Right lobe of liver (tissue), 6 donors: ENCODE measurements around the gene MAST1. TPM values are rescaled to one million over a fixed set of nuclear protein-coding genes. Genes with fewer than 3 reads are reported as not detected.

Experiments used
- ATAC-seq, 4 donors: fragments of 200-7000 bp; cut with Tn5 transposase; one replicate each; pipeline ENCODE4 v1.9.1; 2020; ENCODE audit warnings: mild to moderate bottlenecking in 4 of 4, moderate library complexity in 4 of 4
- DNase-seq, 3 donors: peaks; one replicate each; pipeline ENCODE4 v3.0.0-alpha.2; 2020
- H3K27ac ChIP-seq, 3 donors: fragments of 200-600 bp; one replicate each; pipeline ENCODE4 v1.8.0; 2022
- H3K27me3 ChIP-seq, 2 donors: fragments of 200-600 bp; one replicate each; pipeline ENCODE4 v1.8.0; 2022
- H3K36me3 ChIP-seq, 4 donors: fragments of 200-600 bp; sonication (generic) in 1 of 4; one replicate each; pipeline versions ENCODE4 v1.5.1 to v1.8.0; 2017 to 2022; ENCODE audit warnings: control low read depth in 1 of 4
- H3K4me1 ChIP-seq, 4 donors: fragments of 200-600 bp; sonication (generic) in 1 of 4; one replicate each; pipeline versions ENCODE4 v1.5.1 to v1.8.0; 2017 to 2022; ENCODE audit warnings: control low read depth in 1 of 4
- H3K4me3 ChIP-seq, 3 donors: fragments of 200-600 bp; one replicate each; pipeline ENCODE4 v1.8.0; 2022
- H3K9me3 ChIP-seq, 4 donors: fragments of 200-600 bp; sonication (generic) in 1 of 4; one replicate each; pipeline versions ENCODE4 v1.5.1 to v1.8.0; 2017 to 2022; ENCODE audit warnings: control low read depth in 1 of 4
- POLR2A ChIP-seq: fragments of 450-650 bp; IDR thresholded peaks from one replicate; pipeline ENCODE4 v1.6.1; 2017; ENCODE audit warnings: antibody characterized with exemption, mild to moderate bottlenecking
- WGBS: methylation state at CpG from one replicate; pipeline ENCODE4 v1.1.6; 2018; ENCODE audit warnings: low coverage, low lambda C conversion rate; ENCODE audit not compliant: insufficient coverage; ENCODE audit errors: missing lambda C conversion rate; 5-methylcytosine and 5-hydroxymethylcytosine counted together
- intact Hi-C, 2 donors: fragments of 100-400 bp; cut with DNase I; formaldehyde crosslinking; loops; one replicate each; pipeline versions ENCODE4 v1.11.2 to v1.14.1; 2022
- total RNA-seq, 6 experiments: library from RNA; depleted of rRNA in 2 of 6; stranded (reverse); fragments of >200 nt in 2 of 6; fragmentation: NEBNext Ultra II Directional in 3 of 6; extraction: Animal tissue kit (Norgen Biotek cat#: 25700) in 3 of 6; gene quantifications; one replicate each; pipeline versions ENCODE4 v1.1.0 to v1.2.4, GENCODE V29; 2016 to 2023
- TF ChIP-seq, protein P1 (sequence below), 4 donors: fragments of 200-600 bp in 3 of 4; fragments of 450-650 bp in 1 of 4; IDR thresholded peaks; one replicate each; pipeline versions ENCODE4 v1.5.1 to v1.8.0; 2016 to 2022; ENCODE audit warnings: antibody characterized with exemption in 4 of 4, mild to moderate bottlenecking in 2 of 4
- donor health status: DM: no; HTN: yes; CAD: no.
- donor health status: DM: no; HTN: no; CAD: no.
- donor health status: DM: no; HTN: no; CAD: no.
- donor health status: DM: no; HTN: yes; CAD: no.
- donor health status: DM: no; HTN: yes; CAD: no.

Gene MAST1
- total RNA-seq, 6 experiments from 2014 or later: 0.06 to 0.49 (median 0.34) TPM; not detected in 2

DNA sequence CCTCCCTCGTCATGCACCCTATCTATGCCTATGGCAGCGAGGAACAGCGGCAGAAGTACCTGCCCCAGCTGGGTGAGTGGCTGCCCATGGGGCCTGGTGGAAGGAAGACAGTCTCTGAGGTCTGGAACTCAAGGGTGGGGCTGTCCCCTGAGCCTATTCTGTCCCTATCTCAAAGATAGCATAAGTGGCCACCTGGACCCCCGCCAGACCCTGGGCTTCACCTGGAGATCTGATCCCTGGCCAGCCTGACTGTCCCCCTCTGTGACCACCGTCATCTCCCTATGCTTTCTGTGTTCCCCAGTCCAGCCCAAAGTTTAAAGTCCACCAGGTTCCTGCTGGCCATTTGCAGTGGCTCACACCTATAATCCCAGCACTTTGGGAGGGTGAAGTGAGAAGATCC, 55.3 kb downstream of the MAST1 start:
- no peak overlapping the region for H3K27ac ChIP-seq
- DNase-seq (no peak), ATAC-seq (no peak)
- WGBS: 57% methylated on average over 2 of the region's 5 CpGs
- peaks cover 0 to 16% (median 6%) of the 10 kb centered on the region in 4 donors for H3K4me1 ChIP-seq
- H3K27me3 ChIP-seq: no peaks in the 10 kb centered on the region
- no peaks in the 10 kb centered on the region for H3K9me3 ChIP-seq
- H3K4me3 ChIP-seq: no peak overlapping the region
- intact Hi-C loops: no loop called here
- H3K36me3 ChIP-seq: peaks cover 0 to 46% (median 10%) of the 10 kb centered on the region in 4 donors
- TF ChIP-seq POLR2A: no peak
- TF ChIP-seq, protein P1, sequence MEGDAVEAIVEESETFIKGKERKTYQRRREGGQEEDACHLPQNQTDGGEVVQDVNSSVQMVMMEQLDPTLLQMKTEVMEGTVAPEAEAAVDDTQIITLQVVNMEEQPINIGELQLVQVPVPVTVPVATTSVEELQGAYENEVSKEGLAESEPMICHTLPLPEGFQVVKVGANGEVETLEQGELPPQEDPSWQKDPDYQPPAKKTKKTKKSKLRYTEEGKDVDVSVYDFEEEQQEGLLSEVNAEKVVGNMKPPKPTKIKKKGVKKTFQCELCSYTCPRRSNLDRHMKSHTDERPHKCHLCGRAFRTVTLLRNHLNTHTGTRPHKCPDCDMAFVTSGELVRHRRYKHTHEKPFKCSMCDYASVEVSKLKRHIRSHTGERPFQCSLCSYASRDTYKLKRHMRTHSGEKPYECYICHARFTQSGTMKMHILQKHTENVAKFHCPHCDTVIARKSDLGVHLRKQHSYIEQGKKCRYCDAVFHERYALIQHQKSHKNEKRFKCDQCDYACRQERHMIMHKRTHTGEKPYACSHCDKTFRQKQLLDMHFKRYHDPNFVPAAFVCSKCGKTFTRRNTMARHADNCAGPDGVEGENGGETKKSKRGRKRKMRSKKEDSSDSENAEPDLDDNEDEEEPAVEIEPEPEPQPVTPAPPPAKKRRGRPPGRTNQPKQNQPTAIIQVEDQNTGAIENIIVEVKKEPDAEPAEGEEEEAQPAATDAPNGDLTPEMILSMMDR (IDR thresholded peaks at IDR 0.05): no peak

DNA sequence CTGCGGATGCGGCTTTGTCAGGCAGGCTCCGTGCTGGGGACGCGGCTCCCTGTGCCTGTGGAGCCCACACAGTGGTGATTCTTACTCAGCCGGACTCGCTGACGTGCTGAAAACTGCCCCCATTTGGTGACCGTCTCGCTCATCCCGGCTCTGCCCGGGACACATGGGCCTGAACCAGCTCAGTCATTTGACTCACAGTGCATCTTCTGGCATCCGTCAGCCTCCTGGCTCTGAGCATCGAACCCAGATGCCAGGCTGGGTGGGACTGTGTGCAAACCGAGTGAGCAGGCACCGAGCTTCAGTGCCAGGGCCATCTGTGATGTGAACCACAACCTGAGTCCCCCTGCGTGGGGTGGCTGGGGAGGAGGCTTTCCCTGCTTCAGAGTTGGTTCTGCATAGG, 58.1 kb downstream of the MAST1 start:
- ATAC-seq (no peak), DNase-seq (no peak)
- no peaks in the 10 kb centered on the region for H3K27me3 ChIP-seq
- 100% methylated on average over 2 of the region's 17 CpGs for WGBS
- H3K4me3 ChIP-seq: no peak overlapping the region
- peaks cover 0 to 12% (median 5%) of the 10 kb centered on the region in 4 donors for H3K4me1 ChIP-seq
- H3K36me3 ChIP-seq: peaks cover 0 to 53% (median 10%) of the 10 kb centered on the region in 4 donors
- TF ChIP-seq, protein P1 (IDR thresholded peaks at IDR 0.05): no peak
- no peak for TF ChIP-seq POLR2A
- no peak overlapping the region for H3K27ac ChIP-seq
- intact Hi-C loops: no loop called here
- H3K9me3 ChIP-seq: no peaks in the 10 kb centered on the region

DNA sequence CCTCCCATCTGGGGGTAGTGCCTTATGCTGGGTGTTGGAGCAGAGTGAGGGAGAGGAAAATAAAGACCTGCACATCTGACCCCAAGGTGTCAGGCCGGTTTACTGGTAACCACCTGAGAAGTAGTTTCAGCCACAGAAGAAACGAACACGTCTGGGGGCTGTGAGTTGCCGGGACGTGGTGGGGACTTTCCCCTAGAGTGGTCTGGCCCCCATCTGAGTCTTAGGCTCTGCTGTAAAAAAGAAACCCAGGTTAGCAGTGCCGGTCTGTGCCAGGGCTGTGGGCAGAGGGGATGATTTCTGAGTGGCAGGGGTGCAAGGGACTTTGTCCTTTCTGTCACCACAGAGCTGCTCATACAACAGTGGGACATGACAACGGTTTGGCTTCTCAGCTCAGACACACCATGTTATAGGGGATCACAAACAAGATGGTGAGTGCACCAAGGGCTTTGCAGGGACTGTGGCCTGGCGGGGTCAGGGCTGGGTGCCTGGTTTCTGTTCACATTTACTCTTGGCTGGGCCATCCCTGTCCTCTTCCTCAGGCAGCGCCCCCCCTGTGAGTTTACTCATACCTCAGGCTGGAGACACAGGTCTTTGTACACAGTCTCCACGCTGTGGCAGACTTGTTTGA, 61.7 kb downstream of the MAST1 start:
- TF ChIP-seq, protein P1 (IDR thresholded peaks at IDR 0.05): no peak
- TF ChIP-seq POLR2A: no peak
- Histone ChIP-seq H3K27ac (no peak overlapping the region), H3K27me3 (no peaks in the 10 kb centered on the region), H3K4me1 (no peaks in the 10 kb centered on the region), H3K9me3 (no peaks in the 10 kb centered on the region), H3K4me3 (no peak overlapping the region), H3K36me3 (peaks cover 0 to 34% (median 10%) of the 10 kb centered on the region in 4 donors)
- DNase-seq: no peak
- no peak for ATAC-seq
- 91% methylated on average over 8 of the region's 10 CpGs for WGBS
- intact Hi-C loops: no loop called here

DNA sequence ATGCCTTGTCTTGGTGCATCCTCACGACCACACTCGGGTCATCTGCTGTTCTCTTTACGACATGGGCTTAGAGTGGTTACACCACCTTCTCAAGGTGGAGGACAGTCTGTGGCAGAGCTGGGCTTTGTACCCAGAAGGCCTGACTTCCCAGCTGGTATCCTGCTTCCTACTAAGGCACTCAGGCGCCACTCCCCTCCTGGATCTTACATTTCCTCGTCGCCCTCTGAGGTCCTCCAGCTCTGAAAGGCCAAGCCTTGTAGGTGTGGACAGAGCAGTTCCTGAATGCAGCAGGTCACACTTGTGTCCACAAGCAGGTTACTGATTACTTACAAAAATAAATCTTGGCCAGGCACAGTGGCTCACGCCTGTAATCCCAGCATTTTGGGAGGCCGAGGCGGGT, 68.9 kb downstream of the MAST1 start:
- 79% methylated on average over 6 of the region's 9 CpGs for WGBS
- intact Hi-C loops: no loop called here
- H3K36me3 ChIP-seq: no peaks in the 10 kb centered on the region
- DNase-seq (no peak), ATAC-seq (peak in 1 of 4 donors; percentile 20)
- no peaks in the 10 kb centered on the region for H3K9me3 ChIP-seq
- H3K27me3 ChIP-seq: no peaks in the 10 kb centered on the region
- H3K4me3 ChIP-seq: no peak overlapping the region
- H3K27ac ChIP-seq: no peak overlapping the region
- no peaks in the 10 kb centered on the region for H3K4me1 ChIP-seq
- no peak for TF ChIP-seq POLR2A
- TF ChIP-seq, protein P1 (IDR thresholded peaks at IDR 0.05): no peak
